Measurements from ENCODE around the gene CPA5. TPM values are rescaled to one million over a fixed set of nuclear protein-coding genes. Genes with fewer than 3 reads are reported as not detected.

The CPA5 gene
- total RNA-seq, 2 experiments from 2014 or later: not detected

DNA sequence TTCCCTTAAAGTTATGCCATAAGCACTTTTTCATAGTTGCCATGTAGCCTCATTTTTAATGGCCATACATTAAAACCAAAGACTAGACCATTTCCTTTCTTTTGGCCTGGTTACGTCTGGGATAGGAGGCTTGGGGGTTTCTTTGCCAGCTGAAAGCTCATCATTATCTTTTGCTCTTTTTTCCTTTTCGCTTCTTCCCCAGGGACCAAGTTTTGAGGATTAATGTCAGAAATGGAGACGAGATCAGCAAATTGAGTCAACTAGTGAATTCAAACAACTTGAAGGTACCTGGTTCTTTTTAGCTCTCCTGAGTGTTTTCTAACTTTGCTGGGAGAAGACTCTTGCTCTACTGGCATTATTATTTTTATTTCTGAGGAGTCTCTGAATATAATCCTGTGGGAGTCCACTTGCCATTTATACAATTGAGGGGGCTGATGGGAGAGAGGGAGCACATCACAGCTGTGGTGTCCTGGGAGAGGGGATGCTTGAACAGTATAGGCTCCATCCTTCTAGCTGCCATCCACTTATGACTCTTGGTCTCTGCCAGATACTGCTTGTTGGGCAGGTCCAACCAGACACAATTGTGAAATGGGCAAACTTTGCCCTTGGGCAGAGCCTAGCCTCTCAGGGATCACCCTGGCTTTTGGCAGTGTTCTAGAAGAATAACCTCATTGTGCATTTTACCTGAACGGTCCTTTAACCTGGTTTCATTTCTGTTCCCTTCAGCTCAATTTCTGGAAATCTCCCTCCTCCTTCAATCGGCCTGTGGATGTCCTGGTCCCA lies 45.9 kb upstream of the CPA5 start:
- Mint-ChIP-seq H3K9me3 (no peaks in the 10 kb centered on the region), H3K27me3 (no peaks in the 10 kb centered on the region), H3K27ac (no peak overlapping the region), H3K4me3 (no peak overlapping the region), H3K36me3 (ENCODE audit: low read depth) (no peaks in the 10 kb centered on the region), H3K4me1 (ENCODE audit: low read depth) (no peaks in the 10 kb centered on the region)
- Histone ChIP-seq H3K4me1 (ENCODE audit: insufficient read depth, low read length) (no peaks in the 10 kb centered on the region), H3K27ac (ENCODE audit: low read depth in 1 of 2, low read length in 2 of 2) (no peak overlapping the region), H3K36me3 (ENCODE audit: insufficient read depth, low read length) (no peaks in the 10 kb centered on the region), H3K27me3 (ENCODE audit: control insufficient read depth in 1 of 2, insufficient read depth in 2 of 2, low read length in 2 of 2) (no peaks in the 10 kb centered on the region), H3K9me3 (ENCODE audit: control insufficient read depth in 1 of 2, insufficient read depth in 1 of 2, low read length in 2 of 2) (no peaks in the 10 kb centered on the region), H3K4me3 (ENCODE audit: low read length) (no peak overlapping the region)
- ChIA-PET CTCF (no interaction called here), POLR2A (no interaction called here)
- DNase-seq (no peak), ATAC-seq (ENCODE audit: poor library complexity) (no peak)
- TF ChIP-seq, protein P1, sequence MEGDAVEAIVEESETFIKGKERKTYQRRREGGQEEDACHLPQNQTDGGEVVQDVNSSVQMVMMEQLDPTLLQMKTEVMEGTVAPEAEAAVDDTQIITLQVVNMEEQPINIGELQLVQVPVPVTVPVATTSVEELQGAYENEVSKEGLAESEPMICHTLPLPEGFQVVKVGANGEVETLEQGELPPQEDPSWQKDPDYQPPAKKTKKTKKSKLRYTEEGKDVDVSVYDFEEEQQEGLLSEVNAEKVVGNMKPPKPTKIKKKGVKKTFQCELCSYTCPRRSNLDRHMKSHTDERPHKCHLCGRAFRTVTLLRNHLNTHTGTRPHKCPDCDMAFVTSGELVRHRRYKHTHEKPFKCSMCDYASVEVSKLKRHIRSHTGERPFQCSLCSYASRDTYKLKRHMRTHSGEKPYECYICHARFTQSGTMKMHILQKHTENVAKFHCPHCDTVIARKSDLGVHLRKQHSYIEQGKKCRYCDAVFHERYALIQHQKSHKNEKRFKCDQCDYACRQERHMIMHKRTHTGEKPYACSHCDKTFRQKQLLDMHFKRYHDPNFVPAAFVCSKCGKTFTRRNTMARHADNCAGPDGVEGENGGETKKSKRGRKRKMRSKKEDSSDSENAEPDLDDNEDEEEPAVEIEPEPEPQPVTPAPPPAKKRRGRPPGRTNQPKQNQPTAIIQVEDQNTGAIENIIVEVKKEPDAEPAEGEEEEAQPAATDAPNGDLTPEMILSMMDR (IDR thresholded peaks at IDR 0.05): no peak
- intact Hi-C loops (cut with DNase I, micrococcal nuclease): no loop called here

DNA sequence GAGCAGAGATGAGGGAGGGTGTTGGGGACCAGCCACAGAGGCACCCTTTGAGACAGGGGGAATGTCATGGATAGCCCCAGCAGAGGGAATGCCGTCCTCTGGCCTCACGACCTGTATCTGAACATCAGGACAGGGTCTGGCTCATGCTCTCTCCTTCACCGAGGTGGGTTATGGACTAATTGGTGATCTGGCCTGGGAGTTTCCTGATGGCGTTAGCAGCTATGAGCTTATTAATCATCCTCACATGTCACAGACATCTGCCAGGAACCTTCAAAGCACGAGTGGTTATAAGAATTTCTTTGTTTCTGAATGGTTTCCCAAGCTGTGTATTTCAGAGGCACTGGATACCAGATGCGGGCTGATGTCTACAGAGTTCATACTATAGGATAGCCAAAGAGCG lies 44.8 kb upstream of the CPA5 start:
- POLR2A ChIA-PET: no interaction called here
- CTCF ChIA-PET: no interaction called here
- Mint-ChIP-seq H3K4me1 (ENCODE audit: low read depth) (no peaks in the 10 kb centered on the region), H3K36me3 (ENCODE audit: low read depth) (no peaks in the 10 kb centered on the region), H3K27me3 (no peaks in the 10 kb centered on the region), H3K4me3 (no peak overlapping the region), H3K27ac (no peak overlapping the region), H3K9me3 (no peaks in the 10 kb centered on the region)
- H3K4me3 ChIP-seq (ENCODE audit: low read length): no peak overlapping the region
- TF ChIP-seq, protein P1 (IDR thresholded peaks at IDR 0.05): no peak
- no peaks in the 10 kb centered on the region for H3K4me1 ChIP-seq (ENCODE audit: insufficient read depth, low read length)
- ATAC-seq (ENCODE audit: poor library complexity): no peak
- H3K27ac ChIP-seq (ENCODE audit: low read depth in 1 of 2, low read length in 2 of 2): no peak overlapping the region
- H3K27me3 ChIP-seq (ENCODE audit: control insufficient read depth in 1 of 2, insufficient read depth in 2 of 2, low read length in 2 of 2): no peaks in the 10 kb centered on the region
- DNase-seq: no peak
- no peaks in the 10 kb centered on the region for H3K9me3 ChIP-seq (ENCODE audit: control insufficient read depth in 1 of 2, insufficient read depth in 1 of 2, low read length in 2 of 2)
- intact Hi-C loops (cut with DNase I, micrococcal nuclease): no loop called here
- H3K36me3 ChIP-seq (ENCODE audit: insufficient read depth, low read length): no peaks in the 10 kb centered on the region

DNA sequence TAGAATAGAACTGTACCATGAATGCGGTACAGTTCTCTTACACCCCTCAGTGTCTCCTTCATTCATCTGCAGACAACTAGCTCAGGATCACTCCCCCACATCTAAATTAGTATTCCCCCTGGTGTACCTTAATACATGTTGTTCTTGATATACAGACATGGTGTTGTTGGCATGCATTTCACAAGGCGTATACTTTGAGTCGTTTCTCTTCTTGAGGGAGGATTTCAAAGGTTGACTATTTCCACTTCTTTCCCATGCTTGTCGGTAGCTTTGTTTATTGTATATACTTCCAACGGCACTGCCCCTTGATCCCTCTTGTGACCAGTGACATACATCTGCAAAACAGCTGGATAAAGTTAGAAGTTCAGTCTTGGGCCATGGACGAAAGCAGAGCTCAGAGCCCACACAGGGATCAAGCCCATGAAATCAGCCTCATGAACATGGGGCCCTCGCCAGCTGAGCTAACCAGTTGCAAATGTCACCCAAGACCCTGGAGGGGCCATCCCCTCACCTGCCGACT lies 43.1 kb upstream of the CPA5 start:
- Mint-ChIP-seq H3K27ac (no peak overlapping the region), H3K27me3 (no peaks in the 10 kb centered on the region), H3K36me3 (ENCODE audit: low read depth) (no peaks in the 10 kb centered on the region), H3K9me3 (no peaks in the 10 kb centered on the region), H3K4me1 (ENCODE audit: low read depth) (no peaks in the 10 kb centered on the region), H3K4me3 (no peak overlapping the region)
- no peak overlapping the region for H3K27ac ChIP-seq (ENCODE audit: low read depth in 1 of 2, low read length in 2 of 2)
- ATAC-seq (ENCODE audit: poor library complexity) (no peak), DNase-seq (no peak)
- no peak overlapping the region for H3K4me3 ChIP-seq (ENCODE audit: low read length)
- no peaks in the 10 kb centered on the region for H3K9me3 ChIP-seq (ENCODE audit: control insufficient read depth in 1 of 2, insufficient read depth in 1 of 2, low read length in 2 of 2)
- intact Hi-C loops (cut with DNase I, micrococcal nuclease): no loop called here
- H3K27me3 ChIP-seq (ENCODE audit: control insufficient read depth in 1 of 2, insufficient read depth in 2 of 2, low read length in 2 of 2): no peaks in the 10 kb centered on the region
- no peaks in the 10 kb centered on the region for H3K4me1 ChIP-seq (ENCODE audit: insufficient read depth, low read length)
- TF ChIP-seq, protein P1 (IDR thresholded peaks at IDR 0.05): no peak
- ChIA-PET CTCF (no interaction called here), POLR2A (no interaction called here)
- no peaks in the 10 kb centered on the region for H3K36me3 ChIP-seq (ENCODE audit: insufficient read depth, low read length)

All from CD4-positive, alpha-beta T cell (primary cell).